Measurements from ENCODE around the gene SIM1.

SIM1 gene

GRCh38 chr6:100470422-100471120 lies 5.8 kb upstream of the SIM1 start:
- DNase-seq: no peak

GRCh38 chr6:100469101-100469859 lies 4.6 kb upstream of the SIM1 start:
- DNase-seq: no peak

GRCh38 chr6:100468016-100468622 lies 3.4 kb upstream of the SIM1 start:
- no peak for DNase-seq

GRCh38 chr6:100467129-100468015 lies 2.7 kb upstream of the SIM1 start:
- no peak for DNase-seq

DNA sequence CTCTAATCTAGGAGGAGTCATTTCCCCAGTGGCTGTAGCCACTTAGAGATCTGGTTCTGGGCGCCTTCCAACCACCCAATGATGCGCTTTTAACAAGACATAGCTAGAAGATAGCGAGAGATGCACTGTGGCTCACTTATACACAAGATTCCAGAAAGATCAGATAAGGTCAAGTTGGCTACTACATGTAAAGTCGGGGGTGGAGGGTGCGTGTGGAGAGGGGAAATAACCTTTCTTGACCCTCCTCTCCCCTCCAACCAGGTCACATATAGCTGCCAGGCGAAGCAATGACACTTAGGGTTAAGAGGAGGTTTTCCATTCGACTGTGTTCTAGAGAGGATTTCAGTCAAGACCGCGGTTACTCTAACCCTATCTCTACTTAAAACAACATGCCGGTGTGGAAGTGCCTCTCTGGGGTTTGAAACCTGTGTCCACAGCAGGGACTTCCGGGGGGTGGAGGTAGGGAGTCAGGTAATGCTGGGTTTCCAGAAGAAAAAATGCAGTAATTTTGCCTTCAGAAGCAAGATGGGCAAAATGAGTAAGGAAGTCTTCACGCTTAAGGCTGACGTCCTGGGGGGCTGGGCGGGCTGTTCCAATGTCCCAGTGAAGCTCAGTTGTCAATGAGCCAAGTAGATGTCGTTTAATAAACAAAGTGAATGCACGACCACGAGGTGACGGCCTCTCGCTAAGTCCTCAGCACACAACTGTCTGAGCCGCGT lies 1.8 kb upstream of the SIM1 start:
- DNase-seq: no peak

DNA sequence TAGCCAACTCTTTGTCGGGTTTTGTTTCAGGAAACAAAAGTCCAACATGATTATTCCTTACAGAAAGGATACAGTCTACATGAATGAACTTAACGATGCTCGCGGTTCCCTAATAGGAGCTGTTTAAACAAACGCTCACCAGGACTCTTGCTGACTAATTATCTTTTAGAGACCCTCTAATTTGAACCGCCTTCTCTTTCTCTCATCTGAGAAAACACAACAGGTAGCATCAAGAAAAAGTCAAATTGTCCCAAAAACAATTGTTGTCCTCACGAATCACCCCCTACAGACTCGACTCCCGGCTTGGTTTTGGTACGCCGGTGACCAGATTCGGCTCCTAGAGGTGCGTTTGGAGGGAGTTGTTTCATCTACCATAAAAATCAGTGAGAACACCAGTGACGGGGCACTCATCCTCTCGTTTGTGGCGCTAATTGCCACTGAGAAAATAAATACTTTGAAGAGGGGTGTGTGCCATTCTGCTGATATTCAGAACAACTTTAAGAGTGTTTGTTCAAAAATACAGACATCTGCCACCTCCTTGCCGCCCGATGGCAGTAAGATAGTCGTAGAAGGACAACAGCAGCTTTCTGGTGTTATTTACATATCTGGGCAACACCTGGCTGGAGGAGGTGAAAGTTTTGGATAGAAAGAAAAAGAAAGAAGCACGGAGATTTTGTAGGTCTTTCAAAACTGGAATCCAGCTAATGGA lies 1.1 kb upstream of the SIM1 start:
- DNase-seq: no peak

GRCh38 chr6:100464162-100464851 lies 414 bp downstream of the SIM1 start:
- DNase-seq: no peak

- DNase-seq: no peak
Observed at GRCh38 chr6:100463630-100464161, 1.0 kb downstream of the SIM1 start.

DNA sequence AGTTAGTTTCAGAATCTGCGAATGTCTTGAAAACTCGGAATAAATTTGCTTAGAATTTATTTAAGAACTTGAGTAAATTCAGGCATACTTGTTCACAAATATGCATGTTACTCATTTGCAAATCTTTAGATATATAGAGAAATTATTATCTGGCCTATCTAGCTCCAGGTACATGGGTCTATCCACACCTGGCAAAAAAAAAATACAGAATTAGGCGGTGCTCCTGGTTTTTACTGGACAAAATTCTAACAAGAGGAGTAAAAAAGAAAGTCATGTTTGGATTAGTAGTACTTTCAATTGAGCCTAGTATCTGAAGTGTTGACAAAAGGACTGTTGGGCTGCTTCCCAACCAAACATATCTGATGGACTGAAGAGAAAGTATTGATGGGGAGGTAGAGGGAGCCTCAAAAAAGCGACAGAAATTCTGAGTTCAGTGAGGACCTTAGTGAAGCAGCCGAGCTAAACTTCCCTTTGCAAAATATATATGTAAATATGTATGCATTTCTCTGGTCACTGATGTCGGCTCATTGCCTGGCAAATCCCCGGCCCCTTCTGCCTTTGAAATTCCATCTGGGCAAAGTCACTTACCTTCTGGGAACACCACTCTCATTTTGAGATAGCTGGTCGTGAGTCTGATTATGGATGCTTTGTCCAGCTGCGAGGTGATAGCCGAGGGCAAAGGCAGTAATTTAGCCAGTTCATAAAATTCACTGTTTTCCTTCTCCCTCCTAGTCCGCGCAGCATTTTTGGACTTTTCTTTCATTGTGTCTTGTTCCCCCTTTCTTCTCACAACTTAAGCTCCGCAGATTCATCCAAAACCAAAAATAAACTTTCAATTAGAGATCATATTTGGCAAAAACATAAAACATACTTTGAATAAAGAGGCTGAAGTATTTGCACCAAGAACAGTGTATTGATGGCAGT lies 1.8 kb downstream of the SIM1 start:
- DNase-seq: no peak

GRCh38 chr6:100461917-100462705 lies 2.6 kb downstream of the SIM1 start:
- no peak for DNase-seq

DNA sequence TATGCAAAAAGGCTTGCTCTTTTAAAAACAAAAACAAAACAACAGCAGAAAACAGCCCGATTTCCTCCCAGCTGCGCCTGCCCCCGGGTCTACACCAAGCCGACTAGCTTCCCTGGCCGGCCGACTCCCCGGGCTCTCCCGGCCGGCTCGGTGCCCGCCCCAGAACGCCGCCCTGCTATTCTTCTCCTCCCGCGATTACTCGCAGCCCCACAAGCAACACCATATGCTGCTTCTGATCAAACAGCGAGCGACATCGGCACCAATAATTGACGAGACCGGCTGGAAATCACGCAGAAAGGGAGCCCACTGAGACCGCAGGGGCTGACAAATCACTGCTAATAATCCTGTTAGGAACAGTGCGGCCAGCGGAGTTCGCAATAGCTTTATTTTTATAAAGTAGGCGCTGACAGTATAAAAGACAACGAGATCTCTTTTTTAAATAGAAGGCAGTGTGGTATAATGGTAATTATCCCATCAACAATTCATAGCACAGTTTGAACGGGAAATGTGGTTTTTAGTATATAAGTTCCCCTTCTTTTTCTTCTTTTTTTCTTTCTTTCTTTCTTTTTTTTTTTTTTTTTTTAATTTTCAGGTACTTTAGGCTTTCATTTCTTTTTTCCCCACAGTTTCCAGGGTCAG lies 3.3 kb downstream of the SIM1 start:
- DNase-seq: no peak

DNA sequence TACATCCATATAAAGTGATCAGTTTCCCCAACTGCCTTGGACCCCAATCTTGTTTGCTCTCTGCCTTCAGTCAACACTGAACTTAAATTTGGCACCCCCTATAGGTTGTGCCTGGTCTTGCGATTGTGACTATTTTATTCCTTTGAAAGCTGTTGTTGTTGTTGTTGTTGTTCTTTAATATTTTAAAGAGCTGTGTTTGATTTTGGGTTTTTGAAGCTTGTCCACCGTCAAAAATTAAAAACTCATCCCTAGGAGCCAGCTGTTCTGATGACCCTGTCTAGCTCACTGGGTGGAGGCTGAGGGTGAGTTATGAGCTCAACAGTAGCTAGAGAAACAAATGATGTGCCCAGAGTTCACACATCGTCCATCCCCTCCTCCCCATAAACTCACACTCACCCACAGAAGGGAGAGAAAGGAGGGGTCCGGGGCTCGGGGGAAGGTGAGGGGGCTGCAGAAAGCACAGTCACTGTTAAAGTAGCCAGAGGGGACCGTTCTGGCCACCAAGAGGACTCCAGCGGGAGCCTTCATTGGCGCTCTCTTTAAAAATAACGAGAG lies 4.0 kb downstream of the SIM1 start:
- no peak for DNase-seq

- DNase-seq: no peak
Observed at GRCh38 chr6:100459592-100460184, 5.0 kb downstream of the SIM1 start.

DNA sequence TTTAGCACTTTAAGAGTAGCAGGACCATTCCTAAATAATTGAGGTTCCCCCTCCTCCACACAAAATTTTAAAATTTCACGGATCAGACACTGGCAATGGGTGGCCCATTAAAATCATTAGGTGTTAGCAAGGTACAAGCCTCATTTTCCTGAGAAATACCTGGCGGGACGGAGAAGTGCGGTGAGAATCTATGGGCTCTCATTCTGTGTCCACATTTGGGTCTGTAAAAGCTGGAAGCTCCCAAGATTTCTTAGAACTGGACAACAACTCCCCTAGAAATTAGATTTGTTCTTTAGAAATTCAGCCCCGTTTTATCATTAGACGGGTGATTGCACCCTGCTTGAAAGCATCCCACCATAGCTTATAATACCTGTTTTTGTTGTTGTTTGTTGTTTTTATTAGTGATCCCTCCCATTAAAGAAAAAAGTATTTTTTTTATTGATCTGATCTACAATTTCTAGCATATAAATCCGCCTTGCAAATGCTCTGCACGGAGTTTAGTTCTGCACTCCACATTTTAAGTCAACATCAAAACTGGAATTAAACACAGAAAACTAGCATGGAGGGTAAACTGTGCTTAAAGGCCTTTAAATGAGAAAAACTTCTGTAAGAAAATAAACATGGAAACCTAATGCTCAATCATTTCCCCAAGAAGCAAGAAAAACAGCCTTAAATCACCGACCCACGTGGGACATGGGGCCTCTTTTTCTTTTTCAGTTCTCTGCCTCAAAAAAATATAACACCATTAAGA lies 5.7 kb downstream of the SIM1 start:
- no peak for DNase-seq

GRCh38 chr6:100457311-100457990 lies 7.3 kb downstream of the SIM1 start:
- no peak for DNase-seq

DNA sequence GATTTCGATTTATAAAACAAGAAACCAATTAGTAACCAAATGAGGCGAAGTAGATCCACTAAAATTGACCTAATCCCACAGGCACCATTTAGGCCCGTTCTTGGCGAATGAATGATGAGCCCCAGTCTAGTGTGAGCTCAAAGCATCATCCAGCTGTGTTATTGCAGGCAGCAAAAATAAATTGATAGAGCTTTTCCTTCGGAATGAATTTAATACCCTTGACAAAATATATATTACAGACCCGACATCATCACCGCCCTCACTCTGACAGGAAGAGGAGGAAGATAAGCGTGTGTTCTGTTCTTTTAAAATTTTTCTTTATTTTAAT lies 7.8 kb downstream of the SIM1 start:
- DNase-seq: no peak

All from CD4-positive, alpha-beta T cell treated with Interleukin-12 subunit alpha and Interleukin-12 subunit beta, for 1 hour (primary cell).